GM19238 (cell line): ENCODE data around the gene TOP1.
"Not testable (repeated sequence)": the region's sequence is repeated elsewhere in the genome, so short reads cannot be mapped to it uniquely, and the experiment has no call there.

ENCODE experiments used
- DNase-seq: peaks from one replicate; pipeline ENCODE4 v3.0.0; 2011; ENCODE audit warnings: low spot score; ENCODE audit not compliant: insufficient read length

The TOP1 gene

GRCh38 chr20:41003936-41004294 lies 24.7 kb upstream of the TOP1 start:
- DNase-seq: not testable (repeated sequence)

DNA sequence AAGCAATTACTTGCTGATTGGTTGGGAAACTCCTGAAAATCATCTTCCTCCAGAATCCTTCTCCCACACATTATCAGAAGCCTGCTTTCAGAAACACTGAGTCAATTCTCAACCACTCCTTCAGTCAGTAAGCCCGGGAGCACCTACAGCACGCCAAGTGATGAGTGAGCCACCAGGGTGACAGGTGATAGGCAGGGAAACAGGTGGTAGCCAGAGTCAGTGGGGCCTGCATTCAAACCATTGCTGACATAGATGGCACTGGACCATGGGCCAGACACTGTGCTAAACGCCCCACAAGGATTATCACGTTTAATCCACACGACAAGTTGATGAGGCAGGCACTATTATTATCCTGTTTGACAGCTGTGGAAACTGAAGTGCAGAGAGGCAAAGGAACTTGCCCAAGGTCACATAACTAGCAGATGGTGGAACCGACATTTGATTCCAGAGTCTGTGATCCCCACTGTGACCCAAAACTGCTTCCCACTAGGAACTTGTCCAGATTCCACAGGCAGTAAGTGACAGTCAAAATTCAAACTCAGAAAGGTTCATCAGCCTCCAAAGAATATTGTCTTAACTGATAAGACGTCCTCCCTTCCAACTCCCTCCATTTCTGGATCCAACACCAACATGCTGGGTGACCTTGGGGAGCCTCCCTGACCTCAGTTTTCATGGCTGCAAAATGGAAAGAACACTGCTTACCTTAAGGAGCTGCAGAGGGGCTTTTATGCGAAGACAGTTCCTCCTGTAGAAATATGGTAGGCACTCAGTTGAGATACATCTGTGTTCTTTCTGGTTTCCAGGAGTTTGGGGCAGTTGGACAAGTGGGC lies 23.9 kb upstream of the TOP1 start:
- DNase-seq: no peak

DNA sequence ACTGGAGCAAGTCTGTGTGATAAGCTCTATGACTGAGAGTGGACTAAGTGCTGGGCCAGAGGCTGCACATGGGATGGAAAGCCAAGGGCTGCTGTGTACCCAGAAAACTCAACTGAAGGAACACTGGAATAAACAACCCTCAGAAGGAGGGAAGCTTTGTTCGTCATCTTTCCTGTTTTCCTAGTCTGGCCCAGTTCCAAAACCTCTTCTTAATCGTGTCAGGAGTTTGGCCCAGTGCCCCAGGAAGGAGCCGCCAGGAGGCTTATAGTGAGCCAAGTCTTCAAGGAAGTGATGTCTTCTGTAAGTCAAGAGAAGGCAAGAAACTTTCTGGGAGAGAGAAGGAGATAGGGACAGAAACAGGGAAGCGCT lies 23.3 kb upstream of the TOP1 start:
- DNase-seq: no peak

DNA sequence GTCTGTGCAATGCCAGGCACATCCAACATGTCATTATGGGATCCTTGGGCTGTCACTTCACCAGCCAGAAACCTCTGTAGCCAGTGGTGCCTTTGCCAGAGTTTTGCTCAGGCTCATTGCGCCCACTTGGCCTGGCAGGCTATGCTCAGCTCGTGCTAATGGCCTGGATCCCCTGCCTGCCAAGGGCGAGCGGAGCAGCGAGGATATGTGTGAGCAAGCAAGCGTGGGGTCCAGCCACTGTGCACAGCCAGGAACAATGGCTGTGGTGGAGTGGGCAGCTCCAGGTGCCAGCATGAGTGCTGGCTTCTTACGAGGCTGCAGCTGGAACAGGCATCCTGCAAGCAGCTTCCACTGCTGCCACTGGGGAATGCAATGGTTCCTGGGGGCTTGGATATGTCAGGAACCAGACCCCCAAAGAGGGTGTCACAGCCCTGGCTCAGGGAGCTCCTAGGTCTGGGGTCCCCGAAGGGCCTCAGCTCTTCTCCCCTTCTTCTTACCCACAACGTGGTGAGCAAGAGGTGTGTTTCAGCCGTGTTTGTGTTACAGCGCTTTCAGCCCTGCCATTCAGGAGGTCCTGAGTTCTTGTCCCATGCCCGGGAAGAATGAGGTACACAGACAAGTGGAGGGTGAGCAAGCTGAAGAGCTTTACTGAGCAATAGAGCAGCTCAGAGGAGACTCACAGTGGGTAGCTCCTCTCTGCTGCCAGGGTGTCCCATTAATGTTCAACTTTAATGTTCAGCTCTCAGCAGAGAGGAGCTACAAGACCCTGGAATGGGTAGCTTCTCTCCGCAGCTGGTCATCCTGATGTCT lies 22.3 kb upstream of the TOP1 start:
- DNase-seq: no peak

DNA sequence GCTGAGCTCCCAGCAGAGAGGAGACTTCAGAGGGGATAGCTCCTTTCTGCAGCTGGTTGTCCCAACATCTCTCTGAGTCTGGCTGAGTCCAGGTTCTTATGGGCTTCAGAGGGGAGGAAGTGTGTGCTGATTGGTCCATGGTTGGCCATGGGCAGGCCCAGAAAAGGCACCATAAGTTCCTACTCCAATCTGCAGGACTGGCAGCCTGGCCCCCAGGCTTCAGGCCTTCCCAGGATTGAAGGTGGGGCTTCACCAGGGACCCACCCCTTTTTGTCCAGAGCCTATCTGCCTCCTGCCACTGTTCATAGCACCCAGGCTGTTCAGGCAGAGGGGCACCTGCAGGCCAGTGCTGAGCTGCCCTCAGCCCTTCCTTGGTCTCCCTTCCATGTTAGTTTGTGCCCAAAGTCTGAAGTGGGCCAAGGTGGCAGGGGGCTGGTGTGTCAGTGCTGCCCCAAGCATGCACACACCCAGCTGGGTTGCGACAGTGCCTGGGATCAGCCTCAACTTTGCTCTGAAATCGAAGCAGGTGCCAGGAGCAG lies 21.6 kb upstream of the TOP1 start:
- DNase-seq: no peak

- DNase-seq: no peak
Observed at GRCh38 chr20:41007481-41007880, 21.1 kb upstream of the TOP1 start.

GRCh38 chr20:41009946-41010345 lies 18.7 kb upstream of the TOP1 start:
- DNase-seq: no peak

DNA sequence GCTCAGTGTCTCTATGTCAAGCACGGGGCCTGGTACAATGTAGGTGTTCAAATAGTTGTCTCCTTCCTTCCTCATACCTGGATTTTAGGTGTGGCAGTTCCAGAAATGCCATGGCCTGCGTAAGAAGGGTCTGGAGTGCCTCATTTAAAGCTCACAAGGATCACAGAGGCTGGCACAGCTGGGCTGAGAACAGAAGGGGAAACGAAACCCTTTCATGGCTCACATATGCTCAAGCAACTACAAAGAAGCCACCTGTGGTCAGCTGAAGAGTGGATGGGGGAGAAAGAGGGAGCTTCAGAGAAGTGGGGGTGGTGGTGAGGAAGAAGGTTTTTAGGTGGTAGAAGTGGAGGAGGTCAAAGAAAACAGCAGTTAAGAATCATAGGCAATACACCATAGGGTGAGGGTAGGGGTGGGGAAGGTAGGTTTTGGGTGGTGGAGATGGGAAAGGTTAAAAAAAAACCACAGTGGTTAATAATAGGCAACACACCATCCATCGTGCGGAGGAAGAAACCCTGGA lies 17.0 kb upstream of the TOP1 start:
- peak; percentile 84 for DNase-seq

DNA sequence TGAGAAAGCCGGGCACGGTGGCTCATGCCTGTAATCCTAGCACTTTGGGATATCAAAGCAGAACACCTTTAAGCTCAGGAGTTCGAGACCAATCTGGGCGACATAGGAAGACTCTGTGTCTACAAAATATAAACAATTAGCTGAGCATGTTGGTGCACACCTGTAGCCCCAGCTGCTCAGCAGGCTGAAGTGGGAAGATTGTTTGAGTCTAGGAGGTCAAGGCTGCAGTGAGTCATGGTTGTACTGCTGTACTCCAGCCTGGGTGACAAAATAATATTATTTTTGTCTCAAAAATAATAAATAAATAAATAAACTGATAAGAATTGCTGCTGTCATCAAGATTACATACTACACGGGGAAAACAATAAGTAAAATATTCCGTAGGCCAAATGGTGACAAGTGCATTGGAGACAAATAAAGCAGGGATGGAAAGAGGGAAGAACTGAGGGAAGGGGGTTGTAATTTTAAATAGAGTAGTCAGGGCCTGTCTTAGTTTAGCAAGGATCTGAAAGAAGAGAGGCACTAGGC lies 14.0 kb upstream of the TOP1 start:
- no peak for DNase-seq

DNA sequence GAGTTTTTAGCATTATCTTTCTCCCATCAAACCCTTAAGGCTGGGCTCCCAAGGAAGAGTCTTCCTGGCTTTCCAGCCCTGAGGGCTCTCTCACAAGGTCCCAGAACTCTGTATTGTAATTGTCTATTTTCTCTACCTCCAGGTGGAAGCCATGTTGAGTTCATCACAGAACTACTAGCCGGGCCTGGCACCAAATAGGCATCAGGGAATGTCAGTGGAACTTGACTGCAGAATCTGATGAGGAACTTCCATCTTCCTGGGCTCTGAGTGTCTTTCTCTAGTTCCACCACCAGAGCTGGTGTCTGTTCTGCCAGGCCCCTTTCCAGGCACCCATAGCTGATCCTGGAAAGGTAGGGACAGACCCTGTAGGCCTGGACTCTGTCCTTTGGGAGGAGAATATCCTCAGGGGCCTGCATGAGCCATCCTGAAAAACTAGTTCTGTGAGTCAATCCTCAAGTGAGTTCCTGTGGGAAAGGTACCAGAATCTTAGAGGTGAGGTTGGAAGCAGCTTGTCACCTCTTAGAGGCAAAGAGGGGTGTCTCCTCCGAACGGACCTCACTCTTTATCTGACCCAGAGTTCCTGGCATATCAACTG lies 11.1 kb upstream of the TOP1 start:
- no peak for DNase-seq

- no peak for DNase-seq
Observed at GRCh38 chr20:41018153-41018552, 10.5 kb upstream of the TOP1 start.

- DNase-seq: no peak
Observed at GRCh38 chr20:41023549-41023948, 5.1 kb upstream of the TOP1 start.

DNA sequence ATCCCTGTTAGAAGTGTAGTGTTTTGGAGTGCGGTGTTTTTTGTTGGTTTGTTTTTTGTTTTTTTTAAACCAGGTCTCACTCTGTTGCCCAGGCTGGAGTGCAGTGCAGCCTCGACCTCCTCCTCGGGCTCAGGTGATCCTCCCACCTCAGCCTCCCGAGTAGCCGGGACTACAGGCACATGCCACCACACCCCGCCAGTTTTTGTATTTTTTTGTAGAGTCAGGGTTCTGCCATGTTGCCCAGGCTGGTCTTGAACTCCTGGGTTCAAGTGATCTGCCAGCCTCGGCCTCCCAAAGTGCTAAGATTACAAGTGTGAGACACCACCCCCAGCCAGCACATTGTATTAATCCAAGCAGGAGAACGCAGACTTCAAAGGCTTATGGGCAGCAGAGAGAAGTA lies 1.3 kb upstream of the TOP1 start:
- no peak for DNase-seq

DNA sequence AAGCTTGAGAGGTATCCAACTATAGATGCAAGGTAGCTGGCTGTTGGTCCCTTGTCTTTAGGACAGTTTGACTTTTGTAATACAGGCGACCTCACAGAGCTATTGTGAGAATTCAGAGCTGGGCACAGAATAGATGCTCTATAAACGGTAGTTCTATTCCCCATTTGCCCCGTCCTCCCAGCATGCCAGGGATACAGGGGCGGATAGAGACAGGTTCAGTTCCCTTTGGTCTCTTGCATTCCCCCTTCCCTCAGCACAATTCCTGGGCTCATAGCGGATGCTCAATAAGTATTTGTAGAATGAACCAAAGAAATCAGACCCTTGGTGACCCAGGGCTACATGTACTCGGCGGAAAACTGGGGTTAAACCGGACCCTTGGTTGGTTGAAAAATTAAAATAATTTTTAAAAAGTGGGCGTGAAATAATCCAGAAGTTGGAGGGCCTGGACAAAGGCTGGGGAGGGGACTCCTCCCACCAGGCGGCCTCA lies 707 bp upstream of the TOP1 start:
- no peak for DNase-seq

GRCh38 chr20:41029150-41029901 lies 704 bp downstream of the TOP1 start:
- peak; percentile 40 for DNase-seq

DNA sequence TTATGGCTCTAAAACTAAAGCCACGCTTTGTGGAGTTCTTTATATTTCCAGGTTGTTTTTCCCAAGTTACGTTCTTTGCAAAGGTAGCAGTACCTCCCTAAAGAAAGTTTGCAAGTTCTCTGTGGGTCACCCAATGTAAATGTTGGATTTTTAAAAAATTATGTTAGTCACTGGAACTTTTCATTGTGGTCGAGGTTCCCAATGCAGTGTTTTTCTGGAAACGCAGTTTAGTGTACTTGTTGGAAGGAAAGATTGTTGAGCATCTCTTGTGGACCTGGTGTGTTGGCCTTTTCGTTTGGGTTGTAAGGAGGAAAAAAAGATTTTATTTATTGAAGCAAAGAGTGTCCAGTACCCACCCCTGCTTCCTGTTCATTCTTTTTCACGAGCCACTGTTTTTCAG lies 1.4 kb downstream of the TOP1 start:
- DNase-seq: no peak

DNA sequence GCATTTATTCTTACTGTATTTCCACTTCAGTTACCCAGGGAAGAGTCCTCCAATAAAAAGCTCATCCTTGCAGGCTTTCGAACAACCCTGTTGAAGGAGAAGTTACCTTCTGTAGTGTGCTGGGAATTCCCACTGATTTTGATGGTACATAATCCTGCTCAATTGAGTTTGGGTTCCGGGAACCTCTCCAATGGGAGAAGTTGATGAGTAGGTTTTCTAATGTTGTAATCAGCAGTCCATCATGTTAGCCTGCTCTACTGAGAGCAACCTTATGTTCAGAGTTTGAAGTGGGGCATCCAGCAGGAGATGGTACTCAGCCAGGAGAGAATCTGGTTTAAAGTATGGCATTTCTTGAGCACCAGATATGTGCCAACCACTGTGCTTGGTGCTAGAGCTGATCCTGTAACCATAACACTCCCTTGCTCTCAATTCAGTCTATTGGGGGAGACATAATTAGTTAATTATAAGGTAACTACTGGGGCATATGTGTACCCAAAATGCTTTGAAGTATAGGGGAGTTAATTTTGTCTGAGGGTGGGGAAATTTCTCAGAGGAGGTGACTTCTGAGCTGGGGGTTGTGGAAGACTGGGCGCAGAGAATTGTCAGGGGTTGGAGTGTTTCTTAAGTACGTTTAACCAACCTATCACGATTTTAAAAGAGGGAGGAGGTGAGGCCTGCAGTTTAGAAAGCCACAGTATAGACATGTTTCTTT lies 2.1 kb downstream of the TOP1 start:
- no peak for DNase-seq

- no peak for DNase-seq
Observed at GRCh38 chr20:41031243-41031619, 2.6 kb downstream of the TOP1 start.

DNA sequence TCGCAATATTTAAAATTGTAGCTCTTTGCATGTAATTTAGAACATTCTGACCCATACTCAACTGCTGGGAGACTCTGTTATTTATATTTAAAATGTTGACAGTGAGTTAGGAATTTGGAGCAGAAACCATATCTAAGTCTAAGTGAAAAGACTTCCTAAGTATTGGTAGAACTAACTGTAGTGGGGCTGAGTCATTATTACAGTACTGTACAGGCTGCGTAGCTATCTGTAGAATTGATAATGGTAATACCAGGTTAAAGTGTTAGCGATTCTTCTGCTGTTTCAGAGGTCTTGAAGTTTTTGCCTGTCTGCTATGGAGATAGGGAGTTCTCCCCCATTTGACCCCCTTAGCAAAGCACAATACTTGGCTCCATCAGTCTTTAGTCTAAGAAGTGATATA lies 3.6 kb downstream of the TOP1 start:
- DNase-seq: no peak

GRCh38 chr20:41034239-41034638 lies 5.6 kb downstream of the TOP1 start:
- DNase-seq: no peak
